Measurements from ENCODE around the gene SIRPD.
"Not testable (repeated sequence)": the region's sequence is repeated elsewhere in the genome, so short reads cannot be mapped to it uniquely, and the experiment has no call there.

Gene SIRPD

GRCh38 chr20:1557605-1558004, at the start of gene SIRPD:
Gene SIRPD (minus strand): TSS chr20:1557705. CDS start chr20:1557653, 52 bp downstream.
- DNase-seq (ENCODE audit: low read depth): no peak

DNA sequence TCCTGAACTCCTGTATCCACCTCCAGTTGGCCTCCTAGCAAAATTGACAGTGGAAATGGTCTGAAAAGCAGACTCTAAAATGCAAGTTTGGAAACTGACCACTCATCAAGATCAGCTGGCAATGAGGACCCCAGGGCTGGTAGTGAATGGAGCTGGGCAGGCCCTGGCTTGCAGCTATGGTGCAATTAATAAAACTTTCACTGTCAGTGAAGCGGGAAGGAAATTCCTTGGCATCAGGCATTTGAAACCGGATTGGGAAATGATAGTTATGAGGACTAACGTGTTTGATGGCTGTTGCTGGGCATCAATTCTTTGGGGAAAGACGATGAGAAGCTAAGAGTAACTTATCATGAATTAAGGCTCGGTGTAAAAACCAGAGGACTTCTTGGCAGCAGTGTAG, 43.2 kb upstream of the SIRPD start:
- no peak for DNase-seq (ENCODE audit: low read depth)

- no peak for DNase-seq (ENCODE audit: low read depth)
These were observed 37.8 kb upstream of the SIRPD start for GRCh38 chr20:1595333-1595732.

GRCh38 chr20:1588533-1589460, 31.3 kb upstream of the SIRPD start:
- peak; percentile 21 for DNase-seq (ENCODE audit: low read depth)

GRCh38 chr20:1587781-1588532, 30.5 kb upstream of the SIRPD start:
- no peak for DNase-seq (ENCODE audit: low read depth)

DNA sequence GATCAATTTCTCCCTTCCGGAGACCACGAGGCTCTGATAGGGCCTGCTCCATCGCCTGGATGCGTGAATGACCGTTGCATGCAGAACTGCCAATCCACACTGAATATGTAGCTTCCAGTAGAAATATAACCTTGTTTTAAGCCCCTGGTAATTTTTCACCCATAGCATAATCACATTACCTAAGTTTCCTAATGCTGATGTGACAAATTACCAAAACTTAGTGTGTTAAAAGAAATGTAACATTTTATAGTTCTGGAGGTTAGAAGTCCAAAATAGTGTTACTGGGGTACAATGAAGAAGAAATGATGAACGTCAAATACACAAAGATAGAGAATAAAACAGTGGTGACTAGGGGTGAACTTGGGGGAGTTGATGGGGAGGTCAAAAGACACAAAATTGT, 22.0 kb upstream of the SIRPD start:
- DNase-seq (ENCODE audit: low read depth): no peak

GRCh38 chr20:1577906-1578305, 20.4 kb upstream of the SIRPD start:
- no peak for DNase-seq (ENCODE audit: low read depth)

DNA sequence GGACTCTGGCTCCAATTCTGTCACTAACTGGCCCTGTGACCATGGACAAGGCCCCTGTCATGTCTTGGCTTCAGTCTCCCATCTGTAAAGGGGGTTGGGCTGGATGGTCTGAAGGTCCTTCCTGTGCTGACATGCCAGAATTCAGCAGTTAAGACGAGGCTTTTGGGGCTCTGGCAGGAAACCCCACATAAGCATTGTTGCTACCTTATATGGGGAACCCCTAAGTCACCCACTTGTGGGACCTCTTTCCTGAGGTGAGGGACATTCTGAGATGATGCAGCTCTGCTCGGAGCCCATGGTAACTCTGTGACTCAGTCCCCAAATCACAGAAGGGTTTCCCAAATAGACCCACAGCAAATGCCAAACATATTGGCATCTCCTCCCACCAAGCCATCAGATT, 19.8 kb upstream of the SIRPD start:
- not testable (repeated sequence) for DNase-seq (ENCODE audit: low read depth)

GRCh38 chr20:1576641-1577040, 19.1 kb upstream of the SIRPD start:
- DNase-seq (ENCODE audit: low read depth): no peak

DNA sequence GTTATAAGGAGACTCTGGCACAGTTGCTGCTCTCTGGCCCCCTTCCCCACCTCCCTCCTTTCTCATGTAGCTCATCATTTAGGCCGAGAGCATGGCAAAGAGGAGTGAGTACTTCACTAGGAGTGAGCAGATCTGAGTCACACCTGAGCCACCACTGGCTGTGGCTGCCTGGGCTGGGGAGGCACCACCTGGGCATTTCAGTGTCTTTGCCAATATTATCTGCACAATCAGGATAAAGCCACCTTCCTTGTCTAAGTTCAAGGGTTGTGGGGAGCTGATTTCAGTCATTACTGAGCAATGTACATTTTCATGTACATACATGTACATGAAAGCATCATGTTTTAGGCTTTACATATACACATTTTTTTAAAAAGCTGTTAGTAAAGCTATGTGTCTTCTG, 18.5 kb upstream of the SIRPD start:
- DNase-seq (ENCODE audit: low read depth): not testable (repeated sequence)

GRCh38 chr20:1571583-1571982, 14.1 kb upstream of the SIRPD start:
- DNase-seq (ENCODE audit: low read depth): not testable (repeated sequence)

DNA sequence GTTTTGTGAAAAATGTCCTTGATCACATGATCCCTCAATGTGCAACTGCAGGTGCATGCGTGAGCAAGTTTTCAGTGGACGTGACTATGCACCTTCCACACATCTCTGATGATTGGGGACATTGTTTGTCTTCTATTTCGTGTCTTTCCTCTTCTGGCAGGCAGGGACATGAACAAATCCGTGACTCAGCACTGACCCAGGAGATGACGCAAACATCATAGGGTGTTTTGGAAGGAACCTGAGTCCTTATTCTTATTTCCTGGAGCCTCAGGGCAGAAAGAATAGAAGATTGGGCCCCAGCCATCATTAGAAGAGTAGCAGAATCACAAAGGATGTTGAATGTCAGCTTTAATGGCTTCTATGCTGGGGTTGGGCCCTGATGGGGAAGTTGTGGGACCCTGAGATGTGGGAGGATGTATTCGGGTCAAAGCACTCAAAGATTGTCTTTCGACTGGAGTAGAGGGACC, 11.9 kb upstream of the SIRPD start:
- no peak for DNase-seq (ENCODE audit: low read depth)

GRCh38 chr20:1568163-1568490, 10.6 kb upstream of the SIRPD start:
- DNase-seq (ENCODE audit: low read depth): no peak

DNA sequence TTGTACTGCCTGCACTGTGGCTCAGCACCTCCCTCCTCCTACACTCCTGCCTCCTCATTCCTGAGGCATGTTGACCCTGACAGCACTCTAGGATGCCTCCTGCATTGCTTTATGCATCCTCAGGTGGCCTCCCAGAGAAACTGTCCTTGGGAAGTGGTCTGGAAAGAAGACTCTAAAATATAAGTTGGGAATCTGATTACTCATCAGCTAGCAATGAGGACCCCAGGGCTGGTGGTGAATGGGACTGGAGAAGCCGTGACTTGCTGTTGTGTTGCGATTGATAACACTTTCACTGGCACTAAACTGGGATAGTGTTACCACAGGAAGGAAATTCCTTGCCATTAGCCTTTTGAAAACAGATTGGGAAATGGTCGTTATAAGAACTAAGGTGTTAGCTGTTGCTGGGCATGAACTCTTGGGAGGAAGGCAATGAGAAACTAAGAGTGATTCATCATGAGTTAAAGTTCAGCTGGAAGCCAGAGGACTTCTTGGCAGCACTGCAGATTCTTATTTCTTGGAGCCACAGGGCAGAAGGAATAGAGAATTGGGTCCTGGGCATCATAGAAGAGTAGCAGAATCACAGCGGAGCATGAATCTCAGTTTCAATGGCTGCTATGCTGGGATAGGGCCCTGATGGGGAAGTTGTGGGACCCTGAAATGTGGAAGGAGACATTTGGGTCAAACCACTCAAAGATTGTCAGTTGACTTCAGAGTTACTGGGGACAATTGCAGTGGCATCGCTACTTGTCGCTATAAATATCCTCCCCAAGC, 10.1 kb upstream of the SIRPD start:
- no peak for DNase-seq (ENCODE audit: low read depth)

DNA sequence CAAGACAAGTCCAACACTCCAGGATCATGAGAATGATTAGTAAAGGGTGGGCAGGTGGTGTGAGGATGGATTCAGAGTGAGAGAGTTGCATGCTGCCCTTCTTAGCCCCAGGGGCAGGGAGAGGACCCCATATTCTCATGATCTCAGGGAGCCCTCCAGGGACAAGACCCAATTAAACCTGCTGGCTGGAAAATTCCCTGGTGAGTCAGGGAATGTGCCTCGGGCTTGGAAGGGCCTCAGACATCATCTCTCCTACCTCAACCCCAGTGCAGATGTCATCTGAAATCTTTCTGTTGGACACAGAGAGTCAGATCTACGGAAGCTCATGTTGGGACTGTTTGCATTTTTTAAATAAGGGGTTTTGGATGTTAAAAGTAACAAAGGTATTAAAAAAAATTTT, 9.2 kb upstream of the SIRPD start:
- no peak for DNase-seq (ENCODE audit: low read depth)

DNA sequence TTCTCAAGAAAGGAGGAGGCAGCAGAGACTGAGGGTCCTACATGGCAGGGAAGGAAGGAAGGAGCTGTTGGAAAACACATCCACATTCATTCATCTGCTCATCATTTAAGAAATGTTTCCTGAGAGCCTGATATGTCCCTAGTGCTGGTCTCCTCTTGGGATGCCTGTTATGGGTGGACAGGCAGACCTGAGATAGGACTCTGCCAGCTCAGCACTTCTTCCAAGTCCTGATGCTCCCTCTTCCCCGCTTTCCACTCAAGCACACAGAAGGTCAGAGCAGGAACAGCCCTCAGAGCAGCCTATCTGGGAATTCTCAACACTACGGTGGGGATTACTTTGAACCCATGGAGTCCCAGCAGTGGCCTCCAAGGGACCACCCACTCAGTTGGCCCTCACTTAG, 8.0 kb upstream of the SIRPD start:
- no peak for DNase-seq (ENCODE audit: low read depth)

- no peak for DNase-seq (ENCODE audit: low read depth)
These were observed 6.1 kb upstream of the SIRPD start for GRCh38 chr20:1563598-1563997.

GRCh38 chr20:1562622-1563021, 5.1 kb upstream of the SIRPD start:
- no peak for DNase-seq (ENCODE audit: low read depth)

DNA sequence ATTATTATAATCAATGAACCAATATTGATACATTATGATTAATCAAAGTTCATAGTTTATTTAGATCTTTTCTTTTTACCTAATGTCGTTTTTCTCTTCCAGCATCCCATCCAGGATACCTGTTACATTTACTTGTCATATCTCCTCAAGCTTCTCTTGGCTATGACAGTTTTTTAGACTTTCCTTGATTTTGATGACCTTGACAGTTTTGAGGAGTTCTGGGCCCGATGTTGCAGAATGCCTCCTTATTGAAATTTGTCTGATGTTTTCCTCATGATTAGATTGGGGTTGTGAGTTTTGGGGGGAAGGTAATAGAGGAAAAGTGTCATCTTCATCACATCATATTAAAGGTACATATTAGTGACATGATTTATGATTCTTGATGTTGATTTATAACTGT, 3.8 kb upstream of the SIRPD start:
- DNase-seq (ENCODE audit: low read depth): no peak

DNA sequence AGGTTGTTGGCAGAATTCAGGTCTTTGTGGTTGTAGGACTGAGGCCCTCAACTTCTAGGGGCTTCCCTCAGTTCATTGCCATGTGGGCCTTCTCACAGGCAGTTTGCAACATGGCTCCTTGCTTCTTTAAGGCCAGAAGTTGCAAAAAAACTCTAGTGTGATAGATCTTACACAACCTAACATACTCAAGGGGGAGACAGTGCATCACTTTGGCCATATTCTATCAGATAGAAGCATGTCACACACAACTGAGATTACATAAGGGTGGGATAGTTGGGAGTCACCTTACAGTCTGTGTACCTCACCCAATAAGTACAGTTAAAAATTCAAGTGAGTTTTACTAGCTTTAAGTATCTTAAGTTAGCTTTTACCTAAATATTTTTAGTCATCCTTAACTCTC, 1.6 kb downstream of the SIRPD start:
- no peak for DNase-seq (ENCODE audit: low read depth)

GRCh38 chr20:1539816-1540419, 17.6 kb downstream of the SIRPD start:
- no peak for DNase-seq (ENCODE audit: low read depth)

- no peak for DNase-seq (ENCODE audit: low read depth)
These were observed 18.9 kb downstream of the SIRPD start for GRCh38 chr20:1538655-1539054.
